K562 (cell line): ENCODE results near the gene MEF2C. TPM values are rescaled to one million over a fixed set of nuclear protein-coding genes. Genes with fewer than 3 reads are reported as not detected.

Source experiments
- CLOCK ChIP-seq: fragments of 250-450 bp; sonication (Bioruptor Pico); IDR thresholded peaks from 2 replicates; pipeline ENCODE4 v1.4.0; 2020; ENCODE audit warnings: mild to moderate bottlenecking, moderate library complexity, borderline replicate concordance
- CREB3L1 ChIP-seq: fragments of 450-650 bp; IDR thresholded peaks from 2 replicates; pipeline ENCODE4 v1.6.1; 2014; ENCODE audit warnings: low read depth, mild to moderate bottlenecking, moderate library complexity, borderline replicate concordance
- CXXC5 ChIP-seq: fragments of 250-450 bp; sonication (Bioruptor Pico); IDR thresholded peaks from 2 replicates; pipeline ENCODE4 v1.8.0; 2022; ENCODE audit warnings: inconsistent platforms, mild to moderate bottlenecking, moderate library complexity
- ETS2 ChIP-seq: IDR thresholded peaks from 2 replicates; pipeline ENCODE4 v1.6.1; 2016; ENCODE audit warnings: borderline replicate concordance, missing genetic modification characterization, mild to moderate bottlenecking, moderate library complexity, missing compliant biosample characterization; ENCODE audit not compliant: poor library complexity, severe bottlenecking
- FOSL1 ChIP-seq: fragments of 200-800 bp; sonication (Bioruptor generic); conservative IDR thresholded peaks from 2 replicates; pipeline ENCODE4 v1.6.1; 2016; ENCODE audit warnings: missing genetic modification characterization, missing compliant biosample characterization
- FOXJ2 ChIP-seq: fragments of 200-800 bp; sonication (Bioruptor generic); IDR thresholded peaks from 2 replicates; pipeline ENCODE4 v1.6.1; 2016; ENCODE audit warnings: missing genetic modification characterization, missing compliant biosample characterization
- GATA2 ChIP-seq: sonication (generic); formaldehyde crosslinking; IDR thresholded peaks from 2 replicates; pipeline ENCODE4 v1.4.0; 2020; ENCODE audit warnings: mild to moderate bottlenecking, missing genetic modification reagents
- LARP7 ChIP-seq: fragments of 450-650 bp; IDR thresholded peaks from 2 replicates; pipeline ENCODE4 v1.6.1; 2016
- LEF1 ChIP-seq: fragments of 450-650 bp; IDR thresholded peaks from 2 replicates; pipeline ENCODE4 v1.6.1; 2016; ENCODE audit warnings: mild to moderate bottlenecking
- MAFF ChIP-seq: IDR thresholded peaks from 2 replicates; pipeline ENCODE4 v1.6.1; 2012; ENCODE audit warnings: low read length, improper control_type of control experiment
- MYNN ChIP-seq, 2 experiments: sonication (generic); formaldehyde crosslinking in 1 of 2; IDR thresholded peaks; 2 replicates each; pipeline versions ENCODE4 v1.5.0 to v1.6.1; 2016 to 2020; ENCODE audit warnings: antibody characterized with exemption in 1 of 2, missing genetic modification reagents in 1 of 2
- NFE2 ChIP-seq: IDR thresholded peaks from 2 replicates; pipeline ENCODE4 v1.6.1; 2014; ENCODE audit warnings: antibody characterized with exemption, low read depth
- NR2F6 ChIP-seq: fragments of 450-650 bp; formaldehyde crosslinking; IDR thresholded peaks from 2 replicates; pipeline ENCODE4 v1.4.0; 2020; ENCODE audit warnings: mild to moderate bottlenecking
- PML ChIP-seq: IDR thresholded peaks from 2 replicates; pipeline ENCODE4 v1.6.1; 2012; ENCODE audit warnings: low read length, inconsistent platforms
- RFX7 ChIP-seq: fragments of 250-450 bp; sonication (Bioruptor Pico); IDR thresholded peaks from 2 replicates; pipeline ENCODE4 v1.5.1; 2021; ENCODE audit warnings: mild to moderate bottlenecking
- TCF3 ChIP-seq: sonication (generic); formaldehyde crosslinking; IDR thresholded peaks from 2 replicates; pipeline ENCODE4 v1.4.0; 2020; ENCODE audit warnings: mild to moderate bottlenecking, missing genetic modification reagents
- ZBTB12 ChIP-seq: fragments of 250-450 bp; sonication (Bioruptor Pico); IDR thresholded peaks from 2 replicates; pipeline ENCODE4 v1.4.0; 2020
- ZMIZ1 ChIP-seq, 2 experiments: fragments of 150-350 bp in 1 of 2; IDR thresholded peaks; 2 replicates each; pipeline ENCODE4 v1.6.1; 2012 to 2016; ENCODE audit warnings: low read depth in 2 of 2, low read length in 2 of 2, mild to moderate bottlenecking in 1 of 2, moderate library complexity in 1 of 2
- ZNF395 ChIP-seq: fragments of 200-800 bp; sonication (Bioruptor generic); IDR thresholded peaks from 2 replicates; pipeline ENCODE4 v1.6.1; 2017; ENCODE audit warnings: missing genetic modification characterization, missing compliant biosample characterization
- ZNF77 ChIP-seq: fragments of 250-450 bp; sonication (Bioruptor Pico); IDR thresholded peaks from 2 replicates; pipeline ENCODE4 v1.5.0; 2020
- polyA plus RNA-seq, 8 experiments: library from polyadenylated mRNA; depleted of rRNA in 4 of 8; stranded (reverse) in 5 of 8; unstranded in 3 of 8; fragments of >200 nt; fragmentation: Nextera tagmentation in 2 of 8; fragmentation: Illumina TruSeq in 1 of 8; extraction: Ambion mirVana in 2 of 8; extraction: Trizol in 1 of 8; gene quantifications; 2 replicates each; pipeline versions ENCODE4 v1.2.1 to v1.2.3, GENCODE V29; 2011 to 2014; ENCODE audit warnings: inconsistent platforms in 1 of 8, missing spikeins in 1 of 8
- total RNA-seq, 7 experiments: library from RNA; depleted of rRNA in 6 of 7; stranded (reverse); fragments of >200 nt in 6 of 7; fragmentation: Illumina TruSeq in 2 of 7; extraction: Trizol in 2 of 7; gene quantifications; 2 replicates each; pipeline versions ENCODE4 v1.2.1 to v1.2.3, GENCODE V29; 2011 to 2021; ENCODE audit warnings: low replicate concordance in 1 of 7

The MEF2C gene
- total and polyA plus RNA-seq, 9 of the 15 experiments (the other 6 are each of a cell fraction or from before 2014, with no cell fraction given): 25.1 to 67.8 (median 58.3) TPM

GRCh38 chr5:88924330-88924657 lies 41.3 kb upstream of the MEF2C start (continued):
- TF ChIP-seq CREB3L1: no peak
- peak; percentile 15; the same call in 1 of the 2 replicates for TF ChIP-seq ZNF395 (CRISPR knock-in tag)
- no peak for TF ChIP-seq CLOCK (CRISPR knock-in tag)
- TF ChIP-seq MYNN (IDR thresholded peaks at IDR 0.05): 0 out of 2 replicates have a peak, but pooled peaks have one; percentile 25
- TF ChIP-seq MYNN (CRISPR knock-in tag; IDR thresholded peaks at IDR 0.05): no peak
- peak; percentile 63 for TF ChIP-seq GATA2 (CRISPR knock-in tag)
- no peak for TF ChIP-seq ZBTB12
- TF ChIP-seq PML: peak; percentile 66
- no peak for TF ChIP-seq ZNF77 (CRISPR knock-in tag)
- no peak for TF ChIP-seq NR2F6 (CRISPR knock-in tag)
- peak; percentile 62 for TF ChIP-seq CXXC5 (CRISPR knock-in tag)
- TF ChIP-seq MAFF: peak; percentile 11; the same call in 1 of the 2 replicates
- no peak for TF ChIP-seq LARP7
- TF ChIP-seq ETS2 (tag): no peak
- TF ChIP-seq NFE2: peak; percentile 89
- TF ChIP-seq ZMIZ1 (IDR thresholded peaks at IDR 0.05; ENCODE audit: low read depth in 2 of 2, low read length in 2 of 2): 0 out of 4 replicates have a peak, but pooled peaks of 1 of the 2 experiments have one; percentile 32
- TF ChIP-seq TCF3: peak; percentile 91
- TF ChIP-seq FOXJ2 (tag): no peak
- 0 out of 2 replicates have a peak, but pooled peaks have one; percentile 29 for TF ChIP-seq FOSL1 (tag)
- peak; percentile 94 for TF ChIP-seq LEF1
- TF ChIP-seq RFX7: no peak
